GM06990 (cell line): ENCODE results near the gene ATPAF2.

Experiments used
- DNase-seq: peaks from one replicate; pipeline ENCODE4 v3.0.0-alpha.2; 2011; ENCODE audit not compliant: insufficient read length; ENCODE audit errors: extremely low read depth
- H3K27me3 ChIP-seq: replicated peaks from 2 replicates; pipeline ENCODE4 v1.6.0; 2011; ENCODE audit warnings: low read length; ENCODE audit not compliant: control insufficient read depth, insufficient read depth
- H3K36me3 ChIP-seq: 2 replicates; pipeline ENCODE4 v1.5.1; 2011; ENCODE audit warnings: low read length; ENCODE audit not compliant: control insufficient read depth, insufficient read depth
- H3K4me3 ChIP-seq: replicated peaks from 2 replicates; pipeline ENCODE4 v1.5.1; 2011; ENCODE audit warnings: low read depth, mild to moderate bottlenecking, control low read depth, low read length
- CTCF ChIP-seq: IDR thresholded peaks from 2 replicates; pipeline ENCODE4 v1.5.1; 2011; ENCODE audit warnings: low read length, control low read depth, mild to moderate bottlenecking, inconsistent platforms; ENCODE audit not compliant: insufficient read depth, poor library complexity, severe bottlenecking

The ATPAF2 gene

GRCh38 chr17:18065546-18065945 is 26.6 kb upstream of the ATPAF2 start:
- H3K4me3 ChIP-seq: no peak overlapping the region
- H3K27me3 ChIP-seq: no peaks in the 10 kb centered on the region
- no peak for TF ChIP-seq CTCF
- no peak for DNase-seq
- H3K36me3 ChIP-seq: peaks cover 2% of the 10 kb centered on the region

- TF ChIP-seq CTCF: no peak
- Histone ChIP-seq H3K4me3 (no peak overlapping the region), H3K27me3 (no peaks in the 10 kb centered on the region), H3K36me3 (peaks cover 2% of the 10 kb centered on the region)
- no peak for DNase-seq
Observed at GRCh38 chr17:18064053-18064452, 25.1 kb upstream of the ATPAF2 start.

- peaks cover 8% of the 10 kb centered on the region for H3K36me3 ChIP-seq
- no peak overlapping the region for H3K4me3 ChIP-seq
- no peak for TF ChIP-seq CTCF
- no peak for DNase-seq
- H3K27me3 ChIP-seq: no peaks in the 10 kb centered on the region
Observed at GRCh38 chr17:18059283-18059682, 20.3 kb upstream of the ATPAF2 start.

- no peak for DNase-seq
- Histone ChIP-seq H3K27me3 (no peaks in the 10 kb centered on the region), H3K4me3 (no peak overlapping the region), H3K36me3 (peaks cover 10% of the 10 kb centered on the region)
- TF ChIP-seq CTCF: no peak
Observed at GRCh38 chr17:18056214-18056613, 17.2 kb upstream of the ATPAF2 start.

GRCh38 chr17:18055597-18055996 is 16.6 kb upstream of the ATPAF2 start:
- DNase-seq: no peak
- TF ChIP-seq CTCF: no peak
- Histone ChIP-seq H3K36me3 (peaks cover 10% of the 10 kb centered on the region), H3K4me3 (no peak overlapping the region), H3K27me3 (no peaks in the 10 kb centered on the region)

- no peak overlapping the region for H3K4me3 ChIP-seq
- H3K27me3 ChIP-seq: no peaks in the 10 kb centered on the region
- no peaks in the 10 kb centered on the region for H3K36me3 ChIP-seq
- TF ChIP-seq CTCF: no peak
- DNase-seq: no peak
Observed at GRCh38 chr17:18045691-18046350, 6.9 kb upstream of the ATPAF2 start.
